Endothelial cell of umbilical vein (primary cell): ENCODE data around the gene SREK1IP1.

ENCODE experiments used
- CTCF ChIP-seq, 2 donors: IDR thresholded peaks; 1 replicate in 1 of 2; 2 replicates in 1 of 2; pipeline ENCODE4 v1.5.1; 2011; ENCODE audit warnings: low read length in 2 of 2, mild to moderate bottlenecking in 2 of 2, moderate library complexity in 2 of 2, control low read depth in 1 of 2, inconsistent platforms in 1 of 2, low read depth in 1 of 2; ENCODE audit not compliant: insufficient read depth in 1 of 2; ENCODE audit errors: extremely low read depth in 1 of 2
- EZH2 ChIP-seq: IDR thresholded peaks from 2 replicates; pipeline ENCODE4 v1.6.1; 2012; ENCODE audit warnings: borderline replicate concordance, low read depth, mild to moderate bottlenecking, moderate library complexity, low read length, inconsistent platforms; ENCODE audit not compliant: severe bottlenecking
- FOS ChIP-seq: IDR thresholded peaks from 2 replicates; pipeline ENCODE4 v1.6.1; 2011; ENCODE audit warnings: mild to moderate bottlenecking, low read length, moderate library complexity, borderline replicate concordance; ENCODE audit not compliant: insufficient read depth
- JUN ChIP-seq: IDR thresholded peaks from 2 replicates; pipeline ENCODE4 v1.6.1; 2011; ENCODE audit warnings: borderline replicate concordance, low read depth; ENCODE audit not compliant: insufficient read length, insufficient read depth
- MYC ChIP-seq: IDR thresholded peaks from one replicate; pipeline ENCODE4 v1.6.1; 2011; ENCODE audit warnings: mild to moderate bottlenecking, low read depth, low read length
- POLR2A ChIP-seq: IDR thresholded peaks from 2 replicates; pipeline ENCODE4 v1.6.1; 2012; ENCODE audit warnings: low read depth, mild to moderate bottlenecking, control low read depth, low read length
- POLR2AphosphoS5 ChIP-seq: IDR thresholded peaks from 2 replicates; pipeline ENCODE4 v1.6.1; 2012; ENCODE audit warnings: low read depth, mild to moderate bottlenecking, control low read depth, low read length, moderate library complexity; ENCODE audit not compliant: insufficient read depth
- TF ChIP-seq, protein P1 (sequence below): IDR thresholded peaks from 2 replicates; pipeline ENCODE4 v1.6.1; 2011; ENCODE audit not compliant: insufficient read depth, insufficient read length

- TF ChIP-seq EZH2 (no peak), CTCF (IDR thresholded peaks at IDR 0.05; ENCODE audit: extremely low read depth in 1 of 2, insufficient read depth in 1 of 2, low read depth in 1 of 2, low read length in 2 of 2) (no peak), JUN (no peak), POLR2A (no peak), POLR2AphosphoS5 (no peak), FOS (no peak), MYC (no peak)
- TF ChIP-seq, protein P1, sequence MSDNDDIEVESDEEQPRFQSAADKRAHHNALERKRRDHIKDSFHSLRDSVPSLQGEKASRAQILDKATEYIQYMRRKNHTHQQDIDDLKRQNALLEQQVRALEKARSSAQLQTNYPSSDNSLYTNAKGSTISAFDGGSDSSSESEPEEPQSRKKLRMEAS = no peak
These were observed 3.2 kb upstream of the SREK1IP1 start for GRCh38 chr5:64771736-64772135.
